Putamen (tissue), 1 donor: ENCODE data around the gene ASPDH.
"Not testable (repeated sequence)": the region's sequence is repeated elsewhere in the genome, so short reads cannot be mapped to it uniquely, and the experiment has no call there.

ENCODE experiments used
- DNase-seq: peaks from one replicate; pipeline ENCODE4 v3.0.0-alpha.2; 2016; ENCODE audit warnings: low spot score

ASPDH gene

GRCh38 chr19:50478901-50479715, 34.6 kb downstream of the ASPDH start:
- no peak for DNase-seq

GRCh38 chr19:50477751-50478515, 35.8 kb downstream of the ASPDH start:
- DNase-seq, result no peak

GRCh38 chr19:50476907-50477238, 36.8 kb downstream of the ASPDH start:
- DNase-seq, result no peak

DNA sequence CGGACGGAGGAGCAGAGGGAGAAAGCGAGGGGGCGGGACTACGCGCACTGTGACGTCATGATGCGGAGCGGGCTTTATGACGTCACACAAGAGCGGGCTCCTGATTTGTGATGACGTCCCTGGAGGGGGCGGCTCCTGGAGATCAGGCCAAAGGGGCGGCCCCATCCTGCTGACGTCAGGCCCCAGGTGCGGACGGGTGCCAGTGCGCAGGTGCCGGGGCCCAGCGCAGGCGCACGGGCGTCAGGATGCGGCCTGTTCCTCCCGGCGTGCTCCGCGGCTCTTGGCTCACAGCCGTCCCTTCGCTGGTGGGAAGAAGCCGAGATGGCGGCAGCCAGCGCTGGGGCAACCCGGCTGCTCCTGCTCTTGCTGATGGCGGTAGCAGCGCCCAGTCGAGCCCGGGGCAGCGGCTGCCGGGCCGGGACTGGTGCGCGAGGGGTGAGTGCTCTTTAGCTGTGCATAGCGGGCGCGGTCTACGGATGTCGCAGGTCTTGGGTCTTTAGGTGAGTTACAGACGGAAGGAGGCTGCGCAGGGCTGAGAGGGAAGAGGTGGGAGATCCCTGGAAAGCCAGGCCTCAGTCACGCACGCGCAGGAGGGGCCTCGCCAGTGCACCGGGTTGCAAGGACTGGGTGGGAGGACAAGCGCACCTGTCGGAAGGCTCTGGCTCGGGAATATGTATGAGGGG, 37.3 kb downstream of the ASPDH start, which contains the start of the genes EMC10 and GARIN5A:
EMC10 (plus strand) TSS at position 284 of the 683 bp plus-strand sequence; CDS start at position 322, 38 bp downstream.
GARIN5A (minus strand) TSS at position 625 of the 683 bp plus-strand sequence; CDS start at position 165, 460 bp downstream.
- DNase-seq, result peak; percentile 89

DNA sequence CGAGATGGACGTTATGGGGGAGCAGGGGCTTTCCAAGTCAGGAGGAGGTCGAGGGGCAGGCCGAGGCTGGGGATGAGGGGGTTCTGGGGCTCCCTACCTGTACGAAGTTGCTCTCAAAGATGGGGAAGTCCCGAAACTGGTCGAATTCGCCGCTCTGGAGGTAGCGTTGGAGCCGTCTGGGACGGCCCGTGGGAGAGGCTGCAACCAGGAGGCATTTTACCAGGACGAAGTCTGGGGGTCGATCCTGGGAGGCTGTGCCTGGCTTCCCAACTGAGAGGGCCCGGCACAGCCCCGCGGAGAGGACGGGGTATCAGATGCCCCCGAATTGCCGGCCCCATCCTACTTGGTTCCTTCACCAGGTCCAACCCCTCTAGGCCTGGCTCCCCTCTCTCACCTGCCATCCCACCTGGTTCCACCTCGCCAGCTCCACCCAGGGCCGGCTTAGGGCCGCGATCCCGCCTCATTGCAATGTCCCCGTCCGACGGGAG, 37.9 kb downstream of the ASPDH start:
- no peak for DNase-seq

GRCh38 chr19:50475101-50475568, 38.6 kb downstream of the ASPDH start:
- no peak for DNase-seq

DNA sequence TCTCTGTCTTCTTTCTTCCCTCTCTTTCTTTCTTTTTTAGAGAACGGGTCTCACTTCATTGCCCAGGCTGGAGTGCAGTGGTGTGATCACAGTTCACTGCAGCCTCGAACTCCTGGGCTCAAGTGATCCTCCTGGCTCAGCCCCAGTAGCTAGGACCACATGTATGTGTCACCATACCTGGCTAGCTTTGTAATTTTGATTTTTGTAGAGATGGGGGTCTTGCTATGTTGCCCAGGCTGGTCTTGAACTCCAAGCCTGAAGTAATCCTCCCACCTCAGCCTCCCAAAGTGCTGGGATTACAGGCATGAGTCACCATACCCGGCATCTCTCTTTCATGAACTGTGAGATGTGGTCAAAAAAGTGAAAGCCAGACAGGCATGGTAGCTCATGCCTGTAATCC, 40.4 kb downstream of the ASPDH start:
- DNase-seq, result not testable (repeated sequence)

GRCh38 chr19:50468818-50469217, 44.9 kb downstream of the ASPDH start:
- DNase-seq, result no peak

- DNase-seq, result no peak
Observed at GRCh38 chr19:50467566-50467965, 46.1 kb downstream of the ASPDH start.

DNA sequence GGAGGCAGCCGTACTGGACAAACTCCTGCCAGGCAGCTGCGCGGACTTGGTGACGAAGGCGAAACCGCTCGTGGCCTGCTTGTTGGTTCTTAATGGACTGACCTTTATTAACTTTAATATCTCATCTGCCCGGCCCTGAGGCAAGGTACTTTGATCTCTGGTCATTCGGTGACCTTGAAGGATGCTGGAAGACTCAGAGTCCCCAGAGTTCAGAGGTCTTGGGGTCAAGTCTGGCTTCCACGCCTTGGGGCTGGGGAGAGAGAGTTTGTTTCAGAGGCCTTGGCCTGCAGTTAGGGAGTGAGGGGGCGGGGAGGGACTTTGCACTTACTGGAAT, 47.0 kb downstream of the ASPDH start:
- no peak for DNase-seq

- DNase-seq, result no peak
Observed at GRCh38 chr19:50465986-50466705, 47.6 kb downstream of the ASPDH start.

GRCh38 chr19:50465000-50465399, 48.7 kb downstream of the ASPDH start:
- DNase-seq, result no peak

DNA sequence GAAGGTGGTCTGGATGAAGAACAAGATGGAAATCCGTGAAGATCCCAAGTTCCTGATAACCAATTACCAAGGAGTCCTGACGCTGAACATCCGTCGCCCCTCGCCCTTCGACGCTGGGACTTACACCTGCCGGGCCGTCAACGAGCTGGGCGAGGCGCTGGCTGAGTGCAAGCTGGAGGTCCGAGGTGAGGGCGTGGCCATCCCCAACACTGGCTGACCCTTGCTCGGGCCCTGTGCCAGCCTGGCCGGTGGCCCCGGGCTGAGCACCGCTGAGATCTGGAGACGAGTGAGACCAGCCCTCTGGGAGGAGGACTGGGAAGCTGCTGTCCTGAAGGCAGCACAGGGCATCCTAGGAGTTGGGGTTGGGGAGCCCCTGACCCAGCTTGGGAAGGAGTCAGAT, 49.4 kb downstream of the ASPDH start:
- no peak for DNase-seq

- DNase-seq, result no peak
Observed at GRCh38 chr19:50462970-50463369, 50.7 kb downstream of the ASPDH start.
